Gastrocnemius medialis (tissue), 4 donors: Measurements from ENCODE around the gene PIAS3.

Experiments used
- CTCF ChIP-seq, 5 experiments: fragments of 450-650 bp in 3 of 5; fragments of 200-600 bp in 2 of 5; sonication (generic) in 2 of 5; IDR thresholded peaks in 4 of 5; conservative IDR thresholded peaks in 1 of 5; 1 replicate in 4 of 5; 2 replicates in 1 of 5; pipeline ENCODE4 v1.5.1; 2016 to 2019; ENCODE audit warnings: antibody characterized with exemption in 5 of 5, mild to moderate bottlenecking in 3 of 5, moderate library complexity in 3 of 5
- POLR2A ChIP-seq, 2 donors: fragments of 450-650 bp; IDR thresholded peaks; one replicate each; pipeline ENCODE4 v1.6.1; 2017; ENCODE audit warnings: antibody characterized with exemption in 2 of 2, mild to moderate bottlenecking in 2 of 2, moderate library complexity in 2 of 2

- no peak for TF ChIP-seq CTCF (IDR thresholded peaks at IDR 0.05 in 4 of 5, conservative IDR thresholded peaks at IDR 0.05 in 1 of 5)
- TF ChIP-seq POLR2A (IDR thresholded peaks at IDR 0.05), result no peak
Measured at GRCh38 chr1:145886816-145887215, 27.9 kb upstream of the PIAS3 start.
